GM11168 (cell line): Measurements from ENCODE around the gene ASPRV1.
"Not testable (repeated sequence)": the region's sequence is repeated elsewhere in the genome, so short reads cannot be mapped to it uniquely, and the experiment has no call there.

ENCODE experiments used
- in situ Hi-C: fragments of 300-500 bp; cut with MboI; formaldehyde crosslinking; loops from one replicate; pipeline ENCODE4 v1.12.0; 2022; ENCODE audit warnings: low sequenced_read_pairs; ENCODE audit not compliant: unreplicated experiment

The ASPRV1 gene

GRCh38 chr2:69965756-69966445 lies 4.5 kb upstream of the ASPRV1 start:
- in situ Hi-C loops = no loop called here

- in situ Hi-C loops = no loop called here
These were observed 3.0 kb upstream of the ASPRV1 start for GRCh38 chr2:69964353-69964841.

- in situ Hi-C loops = no loop called here
These were observed 1.7 kb upstream of the ASPRV1 start for GRCh38 chr2:69962986-69963730.

- in situ Hi-C loops = no loop called here
These were observed 610 bp downstream of the ASPRV1 start for GRCh38 chr2:69960821-69961220.

- in situ Hi-C loops = no loop called here
These were observed 2.0 kb downstream of the ASPRV1 start for GRCh38 chr2:69959425-69959824.

GRCh38 chr2:69958480-69958879 lies 3.0 kb downstream of the ASPRV1 start:
- in situ Hi-C loops = no loop called here

GRCh38 chr2:69957965-69958364 lies 3.5 kb downstream of the ASPRV1 start:
- in situ Hi-C loops = no loop called here

- in situ Hi-C loops = no loop called here
These were observed 4.9 kb downstream of the ASPRV1 start for GRCh38 chr2:69956475-69956979.

- in situ Hi-C loops = no loop called here
These were observed 6.4 kb downstream of the ASPRV1 start for GRCh38 chr2:69955029-69955428.

GRCh38 chr2:69954084-69954483 lies 7.3 kb downstream of the ASPRV1 start:
- in situ Hi-C loops = no loop called here

- in situ Hi-C loops = no loop called here
These were observed 8.9 kb downstream of the ASPRV1 start for GRCh38 chr2:69952336-69953115.

GRCh38 chr2:69950671-69951070 lies 10.8 kb downstream of the ASPRV1 start:
- in situ Hi-C loops = not testable (repeated sequence)

- in situ Hi-C loops = no loop called here
These were observed 11.2 kb downstream of the ASPRV1 start for GRCh38 chr2:69950241-69950640.

- in situ Hi-C loops = no loop called here
These were observed 12.3 kb downstream of the ASPRV1 start for GRCh38 chr2:69948963-69949645.

GRCh38 chr2:69948032-69948962 lies 13.1 kb downstream of the ASPRV1 start:
- in situ Hi-C loops = no loop called here

GRCh38 chr2:69947325-69947931 lies 14.0 kb downstream of the ASPRV1 start:
- in situ Hi-C loops = no loop called here

GRCh38 chr2:69946351-69947324 lies 14.8 kb downstream of the ASPRV1 start:
- in situ Hi-C loops = no loop called here

GRCh38 chr2:69945941-69946340 lies 15.5 kb downstream of the ASPRV1 start:
- in situ Hi-C loops = no loop called here
